GM20431 (cell line): ENCODE data around the gene SESN3.
"Not testable (repeated sequence)": the region's sequence is repeated elsewhere in the genome, so short reads cannot be mapped to it uniquely, and the experiment has no call there.

Experiments used
- in situ Hi-C: fragments of 300-500 bp; cut with MseI, MboI; formaldehyde crosslinking; loops from one replicate; pipeline ENCODE4 v1.15.0; 2020; ENCODE audit warnings: low sequenced_read_pairs; ENCODE audit not compliant: unreplicated experiment

SESN3 gene

DNA sequence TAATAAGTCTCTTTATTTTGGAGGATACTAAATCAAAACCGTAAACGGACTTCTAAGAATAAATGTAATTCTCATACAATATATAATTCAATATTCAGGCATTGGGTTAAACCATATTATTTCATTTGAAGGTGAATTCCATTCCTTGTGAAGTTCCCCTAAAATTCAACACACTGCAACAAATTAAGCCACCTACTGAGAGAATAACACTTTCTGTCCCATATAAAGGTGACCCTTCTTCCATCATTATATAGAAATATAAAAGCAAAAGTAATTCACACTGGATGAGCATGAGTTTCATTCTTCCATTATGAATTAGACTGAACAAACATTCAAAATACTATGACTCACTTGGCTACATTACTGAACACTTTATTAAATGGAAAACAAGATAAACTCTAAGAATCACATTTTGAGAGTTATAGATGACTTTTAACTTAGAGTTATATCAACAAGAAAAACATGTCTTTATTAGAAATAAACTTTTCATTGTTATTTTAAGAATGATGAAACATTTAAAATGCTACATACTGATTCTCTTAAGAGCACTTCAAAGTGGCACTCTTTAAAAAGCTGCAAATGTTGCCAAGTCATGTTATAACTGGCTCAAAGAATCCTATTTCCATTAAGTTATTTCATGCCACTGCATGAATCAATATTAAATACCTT, 2.8 kb downstream of the SESN3 start:
- in situ Hi-C loops = no loop called here

DNA sequence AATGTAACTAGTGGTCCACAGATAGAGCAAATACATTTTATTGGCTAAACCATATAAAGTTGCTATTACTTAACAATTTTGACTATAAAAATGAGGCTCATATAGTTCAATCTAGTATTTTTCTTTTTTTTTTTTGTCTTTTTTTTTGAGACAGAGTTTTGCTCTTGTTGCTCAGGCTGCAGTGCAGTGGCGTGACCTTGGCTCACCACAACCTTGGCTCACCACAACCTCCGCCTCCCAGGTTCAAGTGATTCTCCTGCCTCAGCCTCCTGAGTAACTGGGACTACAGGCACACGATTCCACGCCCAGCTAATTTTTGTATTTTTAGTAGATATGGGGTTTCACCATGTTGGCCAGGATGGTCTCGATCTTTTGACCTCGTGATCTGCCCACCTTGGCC, 3.9 kb downstream of the SESN3 start:
- in situ Hi-C loops = not testable (repeated sequence)

DNA sequence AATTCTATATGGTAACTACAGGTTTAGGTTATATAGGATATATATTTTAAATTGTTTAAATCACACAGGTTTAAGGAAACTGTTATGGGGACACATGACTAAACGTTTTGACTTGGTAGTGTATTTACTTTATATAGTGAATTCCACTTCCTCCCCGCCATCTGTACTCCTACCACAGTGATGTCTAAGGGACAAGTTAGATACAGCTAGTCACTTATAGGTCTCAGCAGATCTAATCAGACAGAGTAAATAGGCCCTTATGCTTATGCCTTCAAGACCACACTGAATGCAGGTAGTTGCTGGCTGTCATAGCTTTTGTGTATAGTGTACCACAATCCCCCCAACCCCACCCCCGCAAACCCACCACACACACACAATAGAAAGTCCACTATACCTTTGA, 8.2 kb downstream of the SESN3 start:
- in situ Hi-C loops = no loop called here

DNA sequence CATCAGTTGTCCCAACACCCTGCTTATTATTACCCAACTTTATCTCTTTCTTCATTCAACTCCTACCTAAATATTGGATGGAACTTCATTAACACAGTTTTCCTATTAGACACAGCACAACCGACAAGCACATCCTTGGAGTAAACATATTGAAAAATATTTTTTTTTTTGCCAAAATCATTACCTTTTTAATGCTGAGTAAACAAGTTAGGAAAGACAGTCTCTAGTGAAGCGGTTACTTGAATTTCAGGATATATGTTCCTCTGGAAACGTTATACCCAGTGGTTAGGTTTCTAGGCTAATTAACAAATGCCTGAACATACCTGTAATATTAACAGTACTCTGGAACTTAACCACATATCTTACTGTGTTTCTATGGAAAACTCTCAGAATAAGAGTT, 11.4 kb downstream of the SESN3 start:
- in situ Hi-C loops = no loop called here

DNA sequence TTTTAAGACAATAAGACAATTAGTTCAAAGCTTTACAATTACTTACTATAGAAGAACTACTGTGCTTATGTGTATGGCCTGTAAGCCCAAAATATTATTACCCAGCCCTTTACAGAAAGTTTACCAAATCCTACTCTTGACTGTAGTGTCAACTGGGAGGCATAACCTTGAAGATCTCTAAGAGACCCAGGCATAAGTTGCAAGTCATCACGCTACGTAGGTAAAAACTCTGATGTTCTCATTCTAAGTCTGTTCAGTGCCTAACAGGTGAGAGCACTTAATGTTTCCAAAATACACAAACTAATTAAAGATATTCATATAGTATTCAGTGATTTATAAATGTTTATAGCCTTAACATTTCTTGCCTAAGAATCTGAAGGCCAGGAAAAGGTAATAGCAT, 12.9 kb downstream of the SESN3 start:
- in situ Hi-C loops = no loop called here

DNA sequence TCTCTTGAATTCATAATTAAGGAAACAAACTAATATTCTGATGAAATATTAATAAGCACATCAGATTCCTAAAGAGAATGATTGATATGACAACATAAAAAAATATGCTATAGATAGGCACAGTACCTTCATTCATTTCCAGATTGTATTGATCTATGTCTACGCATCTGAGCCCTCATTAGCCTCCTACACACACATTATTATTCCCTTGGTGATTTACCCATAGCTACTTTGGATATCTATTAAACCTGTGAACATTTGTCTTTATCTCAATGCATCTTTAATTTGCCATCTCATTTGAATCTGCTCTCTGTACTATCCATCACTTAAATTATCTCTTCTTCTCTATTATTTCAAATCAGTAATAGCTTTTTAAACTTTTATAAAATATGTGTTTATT, 18.4 kb downstream of the SESN3 start:
- in situ Hi-C loops = no loop called here

DNA sequence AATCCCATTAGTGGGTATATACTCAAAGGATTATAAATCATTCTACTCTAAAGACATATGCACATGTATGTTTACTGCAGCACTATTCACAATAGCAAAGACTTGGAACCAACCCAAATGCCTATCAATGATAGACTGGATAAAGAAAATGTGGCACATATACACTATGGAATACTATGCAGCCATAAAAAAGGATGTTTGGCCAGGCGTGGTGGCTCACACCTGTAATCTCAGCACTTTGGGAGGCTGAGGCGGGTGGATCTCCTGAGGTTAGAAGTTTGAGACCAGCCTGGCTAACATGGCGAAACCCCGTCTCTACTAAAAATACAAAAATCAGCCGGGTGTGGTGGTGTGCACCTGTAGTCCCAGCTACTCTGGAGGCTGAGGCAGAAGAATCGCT, 21.5 kb downstream of the SESN3 start:
- in situ Hi-C loops = not testable (repeated sequence)

DNA sequence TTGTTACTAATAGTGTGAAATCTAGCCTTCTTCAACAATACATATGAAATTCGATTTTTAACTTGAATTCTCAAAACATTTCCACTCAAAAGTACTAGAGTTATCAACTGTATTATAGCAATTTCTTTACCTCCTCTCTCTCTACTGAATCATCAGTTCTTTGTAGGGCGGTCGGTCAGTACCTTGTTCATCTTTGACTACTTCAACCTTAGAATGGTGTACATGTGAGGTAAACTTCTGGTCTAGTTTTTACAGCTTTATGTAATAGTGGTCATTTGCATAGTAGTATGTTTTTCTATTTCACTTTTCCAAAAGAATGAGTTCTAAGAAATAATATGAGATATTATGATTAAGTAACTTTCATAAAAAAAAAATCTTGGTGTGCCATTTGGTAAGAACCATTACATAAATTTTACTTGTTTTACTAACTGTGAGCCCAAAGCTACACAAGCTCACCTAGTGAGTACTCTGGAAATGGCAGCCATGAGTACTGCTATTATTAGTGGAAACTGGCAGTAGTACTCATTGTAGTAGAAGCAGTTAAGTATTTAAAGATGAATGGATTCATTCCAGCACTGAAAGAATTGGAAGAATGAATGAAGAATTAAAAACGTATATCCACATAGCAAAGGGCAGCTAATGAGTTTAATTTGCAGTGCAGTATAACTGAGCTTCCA, 30.1 kb downstream of the SESN3 start:
- in situ Hi-C loops = no loop called here

DNA sequence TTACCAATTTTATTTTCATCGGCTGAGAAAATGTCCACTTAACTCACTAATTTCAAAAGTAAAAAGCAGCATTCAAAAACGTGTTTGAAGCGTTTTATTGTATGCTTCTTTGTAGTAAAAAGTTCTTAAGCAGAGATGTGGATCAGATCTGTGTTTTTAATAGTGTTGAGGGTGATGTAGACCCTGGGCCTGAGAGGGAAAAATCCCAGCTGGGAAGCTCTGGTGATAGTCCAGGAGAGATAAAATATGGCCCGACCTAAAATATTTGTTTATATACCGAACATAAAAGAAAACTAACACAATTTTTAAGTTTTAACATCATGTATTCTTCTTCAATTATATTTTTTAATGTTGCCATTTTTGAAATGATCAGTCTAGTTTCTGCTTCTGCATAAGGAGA, 35.2 kb downstream of the SESN3 start:
- in situ Hi-C loops = no loop called here

DNA sequence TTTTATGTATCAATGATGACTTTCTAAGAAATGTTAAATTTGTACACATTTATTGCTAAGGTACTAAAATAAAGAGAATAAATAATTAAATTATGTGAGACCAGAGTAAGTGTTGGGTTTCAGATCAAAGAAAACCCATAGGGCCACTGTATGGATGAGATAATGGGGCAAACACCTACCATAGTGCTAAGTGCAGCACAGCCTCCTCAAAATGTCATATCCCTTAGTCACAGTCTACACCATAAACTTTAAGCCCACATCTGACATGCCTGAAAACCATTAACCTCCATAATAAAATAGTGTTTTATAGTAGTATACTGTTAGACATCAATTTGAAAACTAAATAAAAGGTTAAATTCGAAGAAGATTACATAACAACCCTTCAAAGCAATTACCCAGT, 37.5 kb downstream of the SESN3 start:
- in situ Hi-C loops = no loop called here

DNA sequence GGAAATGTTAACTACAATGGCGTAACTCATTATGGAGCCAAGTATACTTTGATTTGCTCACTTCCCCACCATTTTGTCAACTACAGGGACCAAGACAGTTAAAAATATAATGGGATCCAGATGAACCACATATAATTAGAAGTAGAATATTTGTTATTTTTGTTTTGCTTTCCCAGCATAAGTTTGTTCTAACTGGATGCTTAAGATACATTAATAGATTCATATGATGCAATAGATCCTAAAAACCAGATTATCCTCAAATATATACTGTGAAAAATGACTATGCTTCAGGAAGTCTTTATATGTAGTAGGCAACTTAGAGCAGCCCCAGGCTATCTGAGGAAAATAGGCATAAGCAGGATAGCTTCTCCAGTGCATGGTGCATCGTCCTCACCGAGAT, 38.3 kb downstream of the SESN3 start:
- in situ Hi-C loops = no loop called here

DNA sequence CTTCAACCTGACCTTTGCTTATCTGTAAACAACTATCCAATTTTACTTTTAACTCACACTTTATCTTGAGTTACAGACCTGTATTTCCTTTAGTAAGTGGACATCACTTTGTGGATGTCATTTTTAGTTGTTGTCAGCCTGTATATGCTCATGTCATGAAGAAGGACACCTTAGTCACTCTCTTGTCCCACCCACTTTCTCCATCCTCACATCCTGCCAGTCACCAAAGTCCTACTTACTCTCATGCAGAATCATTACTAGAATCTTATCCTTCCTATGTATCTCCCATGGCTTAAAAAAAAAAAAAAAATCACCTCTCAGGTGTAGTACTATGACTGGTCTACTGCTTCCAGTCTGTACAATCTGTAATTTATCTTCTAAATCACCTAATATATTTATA, 43.3 kb downstream of the SESN3 start:
- in situ Hi-C loops = no loop called here

DNA sequence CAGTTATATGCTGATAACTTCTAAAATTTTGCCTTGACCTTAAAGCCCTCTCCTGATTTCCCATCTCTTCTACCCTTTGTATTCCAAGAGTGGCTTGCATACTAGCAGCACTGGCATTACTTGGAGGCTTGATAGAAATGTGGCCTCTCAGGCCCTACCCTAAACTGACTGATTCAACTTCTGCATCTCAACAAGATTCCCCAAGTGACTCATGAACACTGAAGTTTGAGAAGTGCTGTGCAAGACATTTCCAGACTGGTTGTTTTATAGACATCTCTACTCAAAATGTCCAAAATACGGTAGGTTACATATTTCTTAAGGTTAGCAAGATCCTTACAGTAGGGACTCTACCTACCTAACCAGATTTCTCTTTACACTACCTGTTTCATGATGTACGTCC, 48.6 kb downstream of the SESN3 start:
- in situ Hi-C loops = no loop called here

DNA sequence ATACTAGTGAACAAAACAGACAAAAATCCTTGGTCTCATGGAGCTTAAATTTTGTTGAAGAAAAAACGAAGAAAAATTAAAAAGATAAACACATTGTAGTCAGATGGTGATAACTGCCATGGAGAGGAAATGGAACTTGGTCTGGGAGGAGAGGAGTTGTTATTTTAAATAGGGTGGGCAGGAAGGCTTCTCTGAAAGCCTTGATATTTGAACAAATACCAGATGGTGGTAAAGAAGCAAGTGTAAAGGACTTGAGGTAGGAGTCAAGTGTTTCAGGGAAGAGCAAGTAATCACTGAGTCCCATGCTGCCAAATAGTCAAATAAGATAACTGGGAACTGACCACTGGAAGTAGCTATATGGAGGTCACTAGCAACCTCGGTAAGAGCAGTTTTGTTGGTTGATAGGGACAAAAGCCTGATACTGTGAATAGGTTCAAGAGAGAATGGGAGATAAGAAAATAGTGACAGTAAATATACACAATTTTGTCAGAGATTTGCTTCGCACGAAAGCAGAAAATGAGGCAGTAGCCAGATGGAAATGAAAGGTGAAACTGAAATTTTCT, 55.1 kb downstream of the SESN3 start:
- in situ Hi-C loops = no loop called here

DNA sequence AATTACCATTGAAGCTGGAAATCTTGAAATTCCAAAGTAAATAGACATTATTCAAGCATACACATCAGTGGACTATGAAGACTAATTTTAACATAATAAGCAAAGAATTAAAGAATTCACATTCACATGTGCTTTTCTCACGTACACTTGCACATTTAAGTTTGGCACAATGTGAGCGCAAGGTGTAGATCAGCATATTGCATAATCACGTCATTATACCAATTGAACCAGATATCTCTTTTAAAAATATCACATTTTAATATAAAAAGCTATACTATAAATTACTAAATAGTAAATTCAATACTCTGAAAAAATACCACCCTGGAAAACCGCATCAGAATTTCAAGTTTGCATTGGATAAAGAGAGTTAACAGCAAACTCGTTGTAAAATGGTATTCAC, 60.7 kb downstream of the SESN3 start:
- in situ Hi-C loops = no loop called here

DNA sequence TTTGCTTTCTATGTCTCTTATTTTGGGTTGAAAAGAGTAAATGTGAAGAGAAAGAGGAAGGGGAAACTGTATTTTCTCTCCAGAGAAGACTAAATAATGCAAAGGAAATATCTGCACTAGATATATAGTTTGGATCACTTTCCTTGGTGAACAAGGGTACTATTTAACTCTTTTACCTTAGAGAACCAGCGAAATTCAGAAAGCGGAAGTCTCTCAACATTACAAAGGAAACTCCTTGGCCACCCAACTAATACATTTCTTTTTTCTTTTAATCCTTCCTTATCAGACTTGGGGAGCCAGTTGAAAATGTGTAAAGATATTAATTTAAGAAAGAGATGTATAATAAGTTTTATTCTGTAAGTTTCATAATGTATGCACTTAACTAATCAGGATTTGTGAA, 64.2 kb downstream of the SESN3 start:
- in situ Hi-C loops = no loop called here

DNA sequence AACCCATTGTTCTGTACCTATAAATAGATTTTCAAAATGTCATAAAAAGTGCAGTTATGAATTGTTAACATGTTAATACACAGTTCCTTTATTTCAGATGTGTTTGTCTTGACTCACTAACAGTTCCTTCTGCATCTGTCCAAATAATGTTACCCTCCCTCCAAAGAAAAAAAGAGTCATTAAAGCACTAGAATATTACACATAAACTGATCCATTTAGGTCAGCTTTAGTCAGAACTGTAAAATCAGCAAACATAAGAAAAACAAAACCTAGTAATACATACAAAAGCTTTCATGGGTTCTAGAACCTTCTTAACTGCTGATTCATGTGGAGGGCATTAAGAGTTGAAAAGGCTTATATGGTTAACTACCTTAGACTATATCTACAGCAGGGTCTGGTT, 65.4 kb downstream of the SESN3 start:
- in situ Hi-C loops = no loop called here

DNA sequence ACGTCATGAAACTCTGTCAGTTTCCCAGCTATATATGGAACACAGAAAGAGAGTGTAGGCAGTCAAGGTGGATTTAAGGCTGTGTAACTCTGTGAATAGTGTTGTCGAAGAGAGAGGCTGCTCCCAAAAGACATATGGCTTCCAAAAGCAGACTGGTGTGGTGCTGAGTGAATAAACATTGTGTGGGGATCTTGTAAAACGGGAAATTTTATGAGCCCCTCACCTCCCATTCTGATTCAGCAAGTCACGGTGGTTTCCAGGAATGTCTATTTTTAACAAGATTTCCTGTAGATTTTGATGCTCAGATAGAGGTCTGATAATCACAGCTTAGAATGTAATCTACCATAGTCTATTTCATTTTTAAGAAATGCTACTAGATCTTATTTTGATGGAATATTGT, 67.9 kb downstream of the SESN3 start:
- in situ Hi-C loops = no loop called here

DNA sequence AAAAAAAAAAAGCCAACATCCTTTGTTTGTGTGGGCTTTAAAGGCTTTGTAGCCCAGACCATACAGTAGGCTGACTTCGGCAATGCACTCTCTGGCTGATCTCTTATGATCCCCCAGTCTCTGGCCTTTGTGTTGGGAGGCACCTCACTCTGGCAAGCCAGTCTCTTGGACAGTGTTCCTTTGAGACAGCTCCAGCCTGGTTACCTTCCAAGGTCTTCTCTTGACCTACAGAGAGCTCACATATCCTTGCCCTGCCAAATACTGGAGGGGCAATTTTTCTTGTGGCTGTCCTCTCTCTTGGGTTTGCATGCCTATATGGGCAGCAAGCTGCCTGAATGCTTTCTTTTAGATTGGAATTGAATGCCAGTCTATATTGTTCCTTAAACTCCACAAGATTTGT, 69.8 kb downstream of the SESN3 start:
- in situ Hi-C loops = no loop called here

DNA sequence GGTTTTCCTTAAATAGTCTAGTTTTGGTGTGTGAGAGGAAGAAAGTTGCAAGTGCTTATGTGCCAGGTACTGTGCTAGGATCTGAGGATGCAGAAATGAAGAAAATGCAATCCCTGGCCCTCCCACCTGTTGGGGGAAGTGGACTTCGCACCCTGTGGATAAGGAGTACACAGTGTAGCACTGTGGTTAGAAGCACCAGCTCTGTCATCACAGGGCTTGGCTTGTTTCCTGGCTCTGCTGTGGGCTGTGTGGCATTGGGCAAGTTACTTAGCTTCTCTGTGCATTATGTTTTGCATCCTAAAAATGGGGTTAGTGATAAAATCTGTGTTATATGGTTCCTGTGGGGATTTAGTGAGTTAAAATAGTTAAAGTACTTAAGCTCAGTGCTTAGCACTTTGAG, 73.2 kb downstream of the SESN3 start:
- in situ Hi-C loops = loop anchor here (10.0 kb wide), 2 partner anchors 547 to 607 kb away; no protein-coding TSS in a partner anchor

DNA sequence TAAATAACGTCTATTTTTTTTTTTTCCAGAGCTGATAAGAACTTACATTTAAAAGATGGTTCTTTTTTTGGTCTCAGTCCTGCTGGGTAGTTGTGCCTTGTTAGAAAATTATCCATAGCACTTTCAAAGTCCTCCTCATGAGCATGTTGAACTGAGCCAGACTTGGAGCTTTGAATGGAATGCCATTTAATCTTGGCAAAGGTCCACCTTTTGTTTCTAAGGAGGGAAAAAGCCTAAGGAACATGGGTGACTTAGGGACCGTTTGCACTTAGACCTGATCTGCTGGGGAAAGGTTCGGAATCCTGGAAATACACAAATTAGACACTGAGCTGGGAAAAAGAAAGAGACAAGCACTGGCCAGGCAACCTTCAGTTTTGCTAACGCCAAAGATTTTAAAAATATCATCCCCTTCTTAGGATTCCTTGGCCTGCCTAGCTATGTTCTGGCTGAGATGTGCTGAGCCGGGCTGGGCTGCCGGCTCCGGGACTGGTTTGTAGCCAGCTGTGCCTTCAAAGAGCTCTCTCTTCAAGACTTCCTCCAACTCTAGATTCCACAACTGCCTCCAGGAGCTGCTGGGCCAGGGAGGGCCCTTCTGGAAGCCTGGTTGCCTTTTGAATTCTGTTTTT, 74.0 kb downstream of the SESN3 start:
- in situ Hi-C loops = loop anchor here (10.0 kb wide), 2 partner anchors 548 to 608 kb away; no protein-coding TSS in a partner anchor
